ENCODE measurements around the gene PEAK3. TPM values are rescaled to one million over a fixed set of nuclear protein-coding genes. Genes with fewer than 3 reads are reported as not detected.

Gene PEAK3
- total and polyA plus RNA-seq, 9 of the 15 experiments (the other 6 are each of a cell fraction or from before 2014, with no cell fraction given) = 0.07 to 0.40 TPM; not detected in 7

- peaks cover 2% of the 10 kb centered on the region for H3K9me1 ChIP-seq (ENCODE audit: control insufficient read depth, insufficient read depth, low read length)
- in situ Hi-C loops (cut with MboI) = no loop called here
- ChIA-PET CTCF (ENCODE audit: low intra/inter-chr PET ratio) (no interaction called here), POLR2A (interaction anchor here (0.6 to 2.6 kb wide), 10 partner anchors 8 to 327 kb away, joined by 3 to 18 read pairs (median 4); partner anchors contain the start of gene LSM7)
- no peak for FAIRE-seq
- H3K4me3 ChIP-seq = no peak overlapping the region
- no peak overlapping the region for H2AFZ ChIP-seq (ENCODE audit: low read depth, low read length)
- H3K27me3 ChIP-seq (ENCODE audit: control insufficient read depth in 2 of 2, insufficient read depth in 2 of 2, low read length in 2 of 2) = no peaks in the 10 kb centered on the region
- 77% methylated on average over 15 of the region's 17 CpGs for WGBS (ENCODE audit: insufficient coverage, low coverage, missing lambda C conversion rate)
- peak overlapping the region in 1 of 2 experiments; percentile 90; a peak in 2 of 4 replicates for H3K9ac ChIP-seq (ENCODE audit: insufficient read depth in 1 of 2, low read depth in 2 of 2, low read length in 2 of 2)
- peaks cover 10 to 40% of the 10 kb centered on the region in 2 experiments for H3K4me1 ChIP-seq (replicated peaks in 1 of 2; ENCODE audit: control insufficient read depth in 2 of 2, insufficient read depth in 2 of 2, low read length in 2 of 2)
- no peak overlapping the region for H3K27ac ChIP-seq (ENCODE audit: extremely low read depth, low read depth, low read length)
- no peak; the same call in 1 of the 3 replicates for ATAC-seq
- H4K20me1 ChIP-seq (replicated peaks; ENCODE audit: control insufficient read depth, insufficient read depth, low read length) = no peaks in the 10 kb centered on the region
- BruUV-seq (replicated peaks) = no TSS peak
- no peak for DNase-seq (ENCODE audit: extremely low read depth in 1 of 4, low spot score in 3 of 4)
- no peaks in the 10 kb centered on the region for H3K79me2 ChIP-seq (ENCODE audit: control insufficient read depth, insufficient read depth, low read length)
- no peaks in the 10 kb centered on the region for H3K9me3 ChIP-seq (replicated peaks; ENCODE audit: control insufficient read depth, insufficient read depth, low read depth, low read length)
- no peak overlapping the region for H3K4me2 ChIP-seq (ENCODE audit: insufficient read depth, low read length)
- intact Hi-C loops (cut with micrococcal nuclease) = no loop called here
- no peaks in the 10 kb centered on the region for H3K36me3 ChIP-seq (ENCODE audit: control insufficient read depth, insufficient read depth, low read length)
- TF ChIP-seq ZFP30 (CRISPR knock-in tag; IDR thresholded peaks at IDR 0.05; ENCODE audit: borderline replicate concordance) (no peak), MTF1 (CRISPR knock-in tag; IDR thresholded peaks at IDR 0.05; ENCODE audit: borderline replicate concordance) (no peak), THRB (CRISPR knock-in tag; conservative IDR thresholded peaks at IDR 0.05) (no peak), FOXP4 (CRISPR knock-in tag; IDR thresholded peaks at IDR 0.05; ENCODE audit: borderline replicate concordance) (0 out of 2 replicates have a peak, but pooled peaks have one; percentile 59), TBL1XR1 (IDR thresholded peaks at IDR 0.05; ENCODE audit: low read length in 2 of 2) (no peak), ZSCAN29 (IDR thresholded peaks at IDR 0.05) (no peak), REST (IDR thresholded peaks at IDR 0.05; ENCODE audit: borderline replicate concordance) (no peak), REST (CRISPR knock-in tag; IDR thresholded peaks at IDR 0.05; ENCODE audit: low read depth) (no peak)
Measured at GRCh38 chr19:2288338-2288817, 6.4 kb upstream of the PEAK3 start.
